AG09319 (cell line): ENCODE data around the gene EWSR1.
"Not testable (repeated sequence)": the region's sequence is repeated elsewhere in the genome, so short reads cannot be mapped to it uniquely, and the experiment has no call there.

ENCODE experiments used
- DNase-seq: peaks from one replicate; pipeline ENCODE4 v3.0.0-alpha.2; 2010; ENCODE audit warnings: low read depth; ENCODE audit errors: extremely low read depth
- TF ChIP-seq, protein P1 (sequence below): IDR thresholded peaks from 2 replicates; pipeline ENCODE4 v1.5.1; 2011; ENCODE audit warnings: low read depth, mild to moderate bottlenecking, inconsistent platforms, low read length, moderate library complexity

The EWSR1 gene, protein sequence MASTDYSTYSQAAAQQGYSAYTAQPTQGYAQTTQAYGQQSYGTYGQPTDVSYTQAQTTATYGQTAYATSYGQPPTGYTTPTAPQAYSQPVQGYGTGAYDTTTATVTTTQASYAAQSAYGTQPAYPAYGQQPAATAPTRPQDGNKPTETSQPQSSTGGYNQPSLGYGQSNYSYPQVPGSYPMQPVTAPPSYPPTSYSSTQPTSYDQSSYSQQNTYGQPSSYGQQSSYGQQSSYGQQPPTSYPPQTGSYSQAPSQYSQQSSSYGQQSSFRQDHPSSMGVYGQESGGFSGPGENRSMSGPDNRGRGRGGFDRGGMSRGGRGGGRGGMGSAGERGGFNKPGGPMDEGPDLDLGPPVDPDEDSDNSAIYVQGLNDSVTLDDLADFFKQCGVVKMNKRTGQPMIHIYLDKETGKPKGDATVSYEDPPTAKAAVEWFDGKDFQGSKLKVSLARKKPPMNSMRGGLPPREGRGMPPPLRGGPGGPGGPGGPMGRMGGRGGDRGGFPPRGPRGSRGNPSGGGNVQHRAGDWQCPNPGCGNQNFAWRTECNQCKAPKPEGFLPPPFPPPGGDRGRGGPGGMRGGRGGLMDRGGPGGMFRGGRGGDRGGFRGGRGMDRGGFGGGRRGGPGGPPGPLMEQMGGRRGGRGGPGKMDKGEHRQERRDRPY

DNA sequence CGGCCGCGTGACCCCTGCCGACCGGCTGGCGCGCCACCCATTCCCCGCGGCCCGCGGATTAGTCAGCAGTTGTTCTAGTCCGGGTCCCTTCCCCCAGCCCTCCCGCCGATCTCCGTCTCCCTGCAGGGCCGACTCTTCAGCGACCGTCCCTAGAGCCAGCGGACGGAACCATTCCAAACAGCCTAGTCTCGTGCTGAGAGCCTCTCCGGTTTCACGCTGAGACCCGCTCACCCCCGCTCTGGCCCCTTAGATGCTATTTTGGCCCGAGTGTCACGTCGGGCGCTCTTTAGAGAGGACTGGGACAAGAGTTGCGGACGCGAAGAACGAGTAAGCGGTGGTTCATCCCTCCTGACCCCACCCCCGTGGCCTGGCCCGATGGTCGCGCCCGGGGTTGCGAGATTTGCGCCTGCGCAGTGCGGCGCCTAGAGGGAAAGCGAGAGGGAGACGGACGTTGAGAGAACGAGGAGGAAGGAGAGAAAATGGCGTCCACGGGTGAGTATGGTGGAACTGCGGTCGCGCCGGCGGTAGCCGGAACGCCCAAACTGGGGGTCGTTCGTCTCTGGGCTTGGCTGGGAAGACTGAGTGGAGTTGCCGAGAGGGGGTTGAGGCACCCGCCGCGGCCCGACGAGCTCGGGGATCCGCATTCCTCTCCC is at the start of gene EWSR1, which contains the start of gene RHBDD3:
Gene EWSR1 (plus strand): TSS at position 411 of the 653 bp plus-strand sequence. CDS start 69 bp downstream, at position 480.
Gene RHBDD3 (minus strand): TSS at position 124 of the 653 bp plus-strand sequence. CDS start 2,355 bp downstream, outside the sequence.
- TF ChIP-seq, protein P1, sequence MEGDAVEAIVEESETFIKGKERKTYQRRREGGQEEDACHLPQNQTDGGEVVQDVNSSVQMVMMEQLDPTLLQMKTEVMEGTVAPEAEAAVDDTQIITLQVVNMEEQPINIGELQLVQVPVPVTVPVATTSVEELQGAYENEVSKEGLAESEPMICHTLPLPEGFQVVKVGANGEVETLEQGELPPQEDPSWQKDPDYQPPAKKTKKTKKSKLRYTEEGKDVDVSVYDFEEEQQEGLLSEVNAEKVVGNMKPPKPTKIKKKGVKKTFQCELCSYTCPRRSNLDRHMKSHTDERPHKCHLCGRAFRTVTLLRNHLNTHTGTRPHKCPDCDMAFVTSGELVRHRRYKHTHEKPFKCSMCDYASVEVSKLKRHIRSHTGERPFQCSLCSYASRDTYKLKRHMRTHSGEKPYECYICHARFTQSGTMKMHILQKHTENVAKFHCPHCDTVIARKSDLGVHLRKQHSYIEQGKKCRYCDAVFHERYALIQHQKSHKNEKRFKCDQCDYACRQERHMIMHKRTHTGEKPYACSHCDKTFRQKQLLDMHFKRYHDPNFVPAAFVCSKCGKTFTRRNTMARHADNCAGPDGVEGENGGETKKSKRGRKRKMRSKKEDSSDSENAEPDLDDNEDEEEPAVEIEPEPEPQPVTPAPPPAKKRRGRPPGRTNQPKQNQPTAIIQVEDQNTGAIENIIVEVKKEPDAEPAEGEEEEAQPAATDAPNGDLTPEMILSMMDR, result no peak
- DNase-seq, result peak; percentile 96

DNA sequence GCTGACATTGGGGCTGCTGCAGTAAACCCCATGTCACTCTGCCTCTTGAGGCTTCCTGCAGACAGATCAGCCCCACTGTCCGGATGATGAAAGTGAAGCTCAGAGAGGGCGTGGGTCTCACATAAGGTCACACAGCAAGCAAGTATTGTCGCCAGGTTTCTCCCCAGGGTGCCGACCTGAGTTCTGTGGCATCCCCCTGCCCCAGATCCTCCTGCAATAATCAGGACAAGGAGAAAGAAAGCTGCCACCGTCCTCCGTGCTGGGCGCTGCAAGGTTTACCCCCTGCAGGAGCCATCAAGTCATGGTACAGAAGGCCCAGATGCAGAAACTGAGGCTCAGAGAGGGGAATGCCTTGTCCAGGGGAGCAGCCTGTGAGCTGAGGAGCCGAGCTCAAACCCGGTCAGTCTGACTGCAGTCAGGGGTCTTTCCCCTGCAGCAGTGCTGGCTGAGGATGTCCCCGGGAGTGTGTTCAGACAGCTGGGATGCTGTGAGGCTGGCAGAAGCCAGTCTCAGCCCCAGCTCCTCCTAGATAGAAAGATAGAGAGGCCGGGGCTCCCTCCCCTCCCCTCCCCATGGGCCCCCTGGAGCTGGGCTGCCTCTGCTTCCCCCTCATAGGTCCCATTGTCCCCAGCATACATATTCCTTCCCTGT is 49.2 kb upstream of the EWSR1 start:
- no peak for DNase-seq
- TF ChIP-seq, protein P1, result no peak

DNA sequence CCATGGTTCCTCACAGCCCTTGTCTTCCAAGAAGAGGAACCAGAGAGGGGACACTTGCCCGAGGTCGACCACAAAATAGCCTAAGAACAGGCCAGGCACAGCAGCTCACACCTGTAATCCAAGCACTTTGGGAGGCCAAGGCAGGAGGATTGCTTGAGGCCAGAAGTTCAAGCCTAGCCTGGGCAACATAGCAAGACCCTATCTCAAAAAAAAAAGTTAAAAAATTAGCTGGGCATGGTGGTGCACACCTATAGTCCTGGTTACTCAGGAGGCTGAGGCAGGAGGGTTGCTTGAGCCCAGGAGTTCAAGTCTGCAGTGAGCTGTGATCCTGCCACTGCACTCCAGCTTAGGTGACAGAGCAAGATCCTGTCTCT is 48.7 kb upstream of the EWSR1 start:
- not testable (repeated sequence) for DNase-seq

DNA sequence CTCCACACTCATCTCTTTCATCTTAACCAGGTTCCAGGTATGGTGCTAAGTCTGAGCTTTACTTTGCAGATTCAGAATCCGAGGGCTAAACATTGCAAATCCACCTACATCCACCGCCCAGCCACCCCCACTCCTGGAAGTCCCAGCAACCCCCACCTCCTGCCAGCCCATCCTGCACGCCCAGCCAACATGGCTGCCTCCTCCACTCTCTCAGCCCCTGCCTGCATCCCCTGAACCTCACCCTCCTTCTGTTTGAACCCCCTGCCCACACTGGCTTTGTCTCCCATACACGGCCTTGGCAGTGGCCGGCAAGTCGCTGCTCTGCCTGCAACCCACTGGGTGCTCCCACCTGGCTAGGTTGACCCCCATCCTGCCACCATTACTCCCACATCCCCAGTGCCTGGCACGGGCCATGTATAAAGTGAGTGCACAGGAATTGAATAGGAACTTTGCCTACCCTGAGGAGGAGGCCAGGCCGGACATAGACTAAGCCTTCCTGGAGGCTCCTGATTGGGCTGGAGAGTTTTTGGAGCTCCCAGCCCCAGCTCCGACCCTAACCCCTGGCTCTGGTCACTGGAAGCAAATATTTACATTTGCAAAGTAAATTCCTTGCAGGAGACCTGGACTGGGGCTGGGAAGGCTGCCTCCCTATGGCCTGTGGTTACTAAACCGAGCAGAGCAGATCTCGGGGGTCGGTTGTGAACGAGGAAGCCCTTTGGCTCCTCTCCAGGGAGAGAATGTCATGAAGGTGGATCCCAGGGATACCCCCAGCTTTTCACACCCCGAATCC is 48.0 kb upstream of the EWSR1 start:
- DNase-seq, result no peak
- TF ChIP-seq, protein P1, result no peak

DNA sequence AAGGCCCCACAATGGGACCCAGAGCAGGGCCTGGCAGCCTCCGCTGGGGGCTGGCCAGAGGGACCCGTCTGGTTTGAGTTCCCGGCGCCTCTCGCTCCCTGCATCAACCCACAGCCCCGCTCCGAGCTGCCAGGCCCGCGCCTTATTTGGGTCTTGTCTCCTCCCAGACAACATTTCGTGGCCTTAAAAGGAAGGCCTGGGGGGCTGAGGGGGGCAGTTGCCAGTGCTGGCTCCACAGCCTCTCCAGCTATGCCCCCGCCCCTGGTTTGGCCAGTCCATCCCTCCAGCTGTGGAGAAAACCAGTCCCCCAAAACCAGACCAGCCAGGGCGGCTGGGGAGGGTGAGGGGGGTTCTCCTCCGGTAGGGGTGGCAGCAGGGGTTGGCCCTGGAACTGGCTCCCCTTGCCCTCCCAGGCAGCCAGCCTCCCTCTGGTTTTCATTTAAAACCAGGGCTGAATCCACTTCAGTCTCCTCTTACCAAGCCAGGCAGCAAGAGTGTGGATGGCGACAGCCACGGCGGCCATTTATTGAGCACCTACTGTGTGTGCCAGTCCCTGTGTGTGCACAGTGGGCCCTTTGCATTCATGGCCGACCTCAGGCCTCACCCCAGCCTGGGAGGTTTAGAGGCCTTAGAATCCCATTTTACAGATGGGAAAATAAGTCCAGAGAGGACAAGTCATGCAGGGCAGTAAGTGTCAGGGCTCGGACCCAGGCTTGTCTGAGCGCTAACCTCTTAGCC is 43.8 kb upstream of the EWSR1 start:
- no peak for DNase-seq
- TF ChIP-seq, protein P1, result no peak

DNA sequence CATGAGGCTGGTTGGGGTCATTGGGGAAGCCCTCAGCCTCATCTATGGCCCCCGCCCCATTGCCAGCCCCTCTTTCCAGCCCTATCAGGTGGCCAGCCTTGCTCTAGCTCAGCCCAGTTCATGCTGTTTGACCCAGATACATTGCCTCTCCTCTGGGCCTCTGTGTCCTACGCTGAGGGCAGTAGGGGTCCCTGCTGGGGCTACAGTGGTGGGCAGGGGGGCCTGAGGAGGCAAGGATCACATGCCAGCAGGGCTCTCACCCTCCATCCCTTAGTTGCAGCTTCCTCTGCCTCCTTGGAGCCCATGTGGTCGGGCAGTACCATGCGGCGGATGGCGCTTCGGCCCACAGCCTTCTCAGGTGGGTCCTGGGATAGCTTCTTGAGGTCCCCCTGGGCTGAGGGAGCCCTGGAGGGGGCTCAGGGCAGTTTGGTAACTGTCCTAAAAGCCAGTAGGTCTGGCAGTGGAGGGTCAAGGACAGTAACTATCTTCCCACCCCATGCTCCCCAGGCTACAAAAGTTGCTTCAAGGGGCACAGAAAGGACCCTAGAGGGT is 43.1 kb upstream of the EWSR1 start:
- no peak for DNase-seq
- TF ChIP-seq, protein P1, result no peak
